Neutrophil (primary cell): ENCODE data around the gene HOGA1.

Experiments
- H3K27ac ChIP-seq: fragments of 200-600 bp; sonication (generic); 2 replicates; pipeline ENCODE4 v1.5.1; 2016; ENCODE audit warnings: mild to moderate bottlenecking, moderate library complexity
- H3K27me3 ChIP-seq: fragments of 200-600 bp; sonication (generic); 2 replicates; pipeline ENCODE4 v1.6.0; 2016; ENCODE audit warnings: mild to moderate bottlenecking
- H3K36me3 ChIP-seq: fragments of 200-600 bp; sonication (generic); 2 replicates; pipeline ENCODE4 v1.5.1; 2017
- H3K4me1 ChIP-seq, 2 experiments: fragments of 200-600 bp in 1 of 2; sonication (generic) in 1 of 2; 1 replicate in 1 of 2; 2 replicates in 1 of 2; pipeline versions ENCODE4 v1.5.1 to v1.6.1; 2013 to 2016; ENCODE audit warnings: low read depth in 1 of 2, low read length in 1 of 2, mild to moderate bottlenecking in 1 of 2, moderate library complexity in 1 of 2; ENCODE audit not compliant: control insufficient read depth in 1 of 2, insufficient read depth in 1 of 2
- H3K4me3 ChIP-seq, 2 experiments: fragments of 200-600 bp in 1 of 2; sonication (generic) in 1 of 2; 1 replicate in 1 of 2; 2 replicates in 1 of 2; pipeline ENCODE4 v1.5.1; 2013 to 2016; ENCODE audit warnings: low read depth in 1 of 2, low read length in 1 of 2, mild to moderate bottlenecking in 1 of 2, moderate library complexity in 1 of 2
- H3K9me3 ChIP-seq: fragments of 200-600 bp; sonication (generic); 2 replicates; pipeline ENCODE4 v1.5.1; 2016
- TF ChIP-seq, protein P1 (sequence below): fragments of 200-600 bp; sonication (generic); IDR thresholded peaks from 2 replicates; pipeline ENCODE4 v1.5.1; 2016; ENCODE audit warnings: antibody characterized with exemption

HOGA1 gene

DNA sequence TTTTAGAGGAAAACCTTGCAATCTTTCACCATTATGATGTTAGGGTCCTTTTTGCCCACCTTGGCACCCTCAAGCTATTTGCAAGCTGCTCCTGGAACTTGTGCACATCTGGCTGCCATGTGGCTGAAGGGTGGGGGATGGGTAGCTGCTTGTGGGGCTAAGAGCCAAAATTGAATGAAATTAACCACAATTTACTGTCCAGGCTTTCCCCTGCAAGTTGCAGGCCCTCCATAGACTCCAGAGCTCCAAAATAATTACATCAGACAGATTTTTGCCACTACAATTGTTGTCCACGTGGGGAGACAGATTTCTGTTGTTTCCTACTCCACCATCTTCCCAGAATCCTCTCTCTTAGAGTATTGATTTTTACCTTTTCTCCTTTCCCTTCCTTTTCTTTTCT, 75.4 kb downstream of the HOGA1 start:
- no peaks in the 10 kb centered on the region for H3K9me3 ChIP-seq
- H3K27me3 ChIP-seq = no peaks in the 10 kb centered on the region
- no peak overlapping the region for H3K4me3 ChIP-seq
- no peaks in the 10 kb centered on the region for H3K36me3 ChIP-seq
- TF ChIP-seq, protein P1, sequence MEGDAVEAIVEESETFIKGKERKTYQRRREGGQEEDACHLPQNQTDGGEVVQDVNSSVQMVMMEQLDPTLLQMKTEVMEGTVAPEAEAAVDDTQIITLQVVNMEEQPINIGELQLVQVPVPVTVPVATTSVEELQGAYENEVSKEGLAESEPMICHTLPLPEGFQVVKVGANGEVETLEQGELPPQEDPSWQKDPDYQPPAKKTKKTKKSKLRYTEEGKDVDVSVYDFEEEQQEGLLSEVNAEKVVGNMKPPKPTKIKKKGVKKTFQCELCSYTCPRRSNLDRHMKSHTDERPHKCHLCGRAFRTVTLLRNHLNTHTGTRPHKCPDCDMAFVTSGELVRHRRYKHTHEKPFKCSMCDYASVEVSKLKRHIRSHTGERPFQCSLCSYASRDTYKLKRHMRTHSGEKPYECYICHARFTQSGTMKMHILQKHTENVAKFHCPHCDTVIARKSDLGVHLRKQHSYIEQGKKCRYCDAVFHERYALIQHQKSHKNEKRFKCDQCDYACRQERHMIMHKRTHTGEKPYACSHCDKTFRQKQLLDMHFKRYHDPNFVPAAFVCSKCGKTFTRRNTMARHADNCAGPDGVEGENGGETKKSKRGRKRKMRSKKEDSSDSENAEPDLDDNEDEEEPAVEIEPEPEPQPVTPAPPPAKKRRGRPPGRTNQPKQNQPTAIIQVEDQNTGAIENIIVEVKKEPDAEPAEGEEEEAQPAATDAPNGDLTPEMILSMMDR = no peak
- H3K4me1 ChIP-seq = peaks cover 4 to 6% of the 10 kb centered on the region in 2 experiments
- no peak overlapping the region for H3K27ac ChIP-seq
